ENCODE measurements around the gene DHTKD1. TPM values are rescaled to one million over a fixed set of nuclear protein-coding genes. Genes with fewer than 3 reads are reported as not detected.
A peak's percentile ranks its signal among the peaks of the same experiment; 100 is the strongest.
"Not testable (repeated sequence)": the region's sequence is repeated elsewhere in the genome, so short reads cannot be mapped to it uniquely, and the experiment has no call there.

DHTKD1 gene
- total and polyA plus RNA-seq, 4 donors = 30.4 to 43.8 (median 32.1) TPM

DNA sequence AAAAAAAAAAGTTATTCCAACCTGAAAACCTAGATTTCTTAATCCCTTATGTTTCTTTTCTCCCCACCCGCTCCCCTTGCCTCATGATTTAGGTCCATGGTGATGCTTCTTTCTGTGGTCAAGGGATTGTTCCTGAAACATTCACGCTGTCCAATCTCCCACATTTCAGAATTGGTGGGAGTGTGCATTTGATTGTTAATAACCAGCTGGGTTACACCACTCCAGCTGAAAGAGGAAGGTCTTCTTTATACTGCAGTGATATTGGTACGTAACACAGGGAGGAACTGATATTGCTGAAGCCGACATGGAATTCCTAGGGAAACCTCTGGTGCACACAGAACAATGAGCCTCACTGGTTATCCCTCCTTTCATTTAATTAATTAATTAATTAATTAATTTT lies 22.7 kb downstream of the DHTKD1 start:
- peaks cover 75% of the 10 kb centered on the region for H3K36me3 ChIP-seq (ENCODE audit: control insufficient read depth, insufficient read depth, low read length)
- no CpG with 5 or more reads among the region's 4 CpGs for WGBS (ENCODE audit: insufficient coverage)
- no peak for DNase-seq (ENCODE audit: low read depth in 4 of 6, low spot score in 6 of 6)
- no peaks in the 10 kb centered on the region for H3K27me3 ChIP-seq (ENCODE audit: control insufficient read depth, insufficient read depth, low read length)
- no peak overlapping the region for H3K27ac ChIP-seq (ENCODE audit: low read depth, low read length)
- H3K4me1 ChIP-seq (ENCODE audit: control insufficient read depth, insufficient read depth, low read length) = no peaks in the 10 kb centered on the region
- no peaks in the 10 kb centered on the region for H3K9me3 ChIP-seq (ENCODE audit: control insufficient read depth, insufficient read depth, low read length)
- no peak overlapping the region for H3K4me3 ChIP-seq (ENCODE audit: low read depth, low read length)

DNA sequence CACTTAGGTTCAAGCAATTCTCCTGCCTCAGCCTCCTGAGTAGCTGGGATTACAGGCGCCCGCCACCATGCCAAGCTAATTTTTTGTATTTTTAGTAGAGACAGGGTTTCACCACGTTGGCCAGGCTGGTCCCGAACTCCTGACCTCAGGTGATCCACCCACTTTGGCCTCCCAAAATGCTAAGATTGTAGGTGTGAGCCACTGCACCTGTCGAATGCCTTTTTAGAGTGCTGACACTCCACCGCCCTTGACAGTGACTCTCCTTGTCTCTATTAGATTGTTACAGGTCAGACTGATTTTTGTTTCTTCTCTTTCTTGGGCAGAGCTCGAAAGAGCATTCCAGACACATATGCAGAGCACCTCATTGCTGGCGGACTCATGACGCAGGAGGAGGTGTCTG lies 28.6 kb downstream of the DHTKD1 start:
- not testable (repeated sequence) for H3K27me3 ChIP-seq (ENCODE audit: control insufficient read depth, insufficient read depth, low read length); H3K4me3 ChIP-seq (ENCODE audit: low read depth, low read length); H3K27ac ChIP-seq (ENCODE audit: low read depth, low read length); H3K9me3 ChIP-seq (ENCODE audit: control insufficient read depth, insufficient read depth, low read length); H3K4me1 ChIP-seq (ENCODE audit: control insufficient read depth, insufficient read depth, low read length); DNase-seq (ENCODE audit: low read depth in 4 of 6, low spot score in 6 of 6)
- peaks cover 55% of the 10 kb centered on the region for H3K36me3 ChIP-seq (ENCODE audit: control insufficient read depth, insufficient read depth, low read length)
- WGBS (ENCODE audit: insufficient coverage) = 96% methylated on average over 7 of the region's 9 CpGs

DNA sequence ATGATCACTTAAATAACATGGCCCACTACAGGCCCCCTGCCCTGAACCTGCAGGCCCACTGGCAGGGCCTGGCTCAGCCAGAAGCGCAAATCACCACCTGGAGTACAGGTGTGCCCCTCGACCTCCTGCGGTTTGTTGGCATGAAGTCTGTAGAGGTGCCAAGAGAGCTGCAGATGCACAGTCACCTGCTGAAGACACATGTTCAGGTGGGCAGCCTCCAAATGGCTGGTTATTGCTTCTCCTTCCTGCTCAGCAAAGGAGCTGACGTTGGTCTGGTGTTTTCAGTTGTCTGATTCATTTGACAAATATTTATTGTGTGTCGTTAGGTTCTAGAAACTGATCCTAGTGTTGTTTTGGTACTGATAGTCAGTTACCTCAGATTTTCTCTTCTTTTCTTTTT lies 29.0 kb downstream of the DHTKD1 start:
- no peaks in the 10 kb centered on the region for H3K4me1 ChIP-seq (ENCODE audit: control insufficient read depth, insufficient read depth, low read length)
- H3K27me3 ChIP-seq (ENCODE audit: control insufficient read depth, insufficient read depth, low read length) = no peaks in the 10 kb centered on the region
- peaks cover 51% of the 10 kb centered on the region for H3K36me3 ChIP-seq (ENCODE audit: control insufficient read depth, insufficient read depth, low read length)
- 96% methylated on average over 3 of the region's 5 CpGs for WGBS (ENCODE audit: insufficient coverage)
- H3K4me3 ChIP-seq (ENCODE audit: low read depth, low read length) = no peak overlapping the region
- H3K9me3 ChIP-seq (ENCODE audit: control insufficient read depth, insufficient read depth, low read length) = no peaks in the 10 kb centered on the region
- H3K27ac ChIP-seq (ENCODE audit: low read depth, low read length) = no peak overlapping the region
- DNase-seq (ENCODE audit: low read depth in 4 of 6, low spot score in 6 of 6) = peak in 1 of 6 donors; percentile 2

DNA sequence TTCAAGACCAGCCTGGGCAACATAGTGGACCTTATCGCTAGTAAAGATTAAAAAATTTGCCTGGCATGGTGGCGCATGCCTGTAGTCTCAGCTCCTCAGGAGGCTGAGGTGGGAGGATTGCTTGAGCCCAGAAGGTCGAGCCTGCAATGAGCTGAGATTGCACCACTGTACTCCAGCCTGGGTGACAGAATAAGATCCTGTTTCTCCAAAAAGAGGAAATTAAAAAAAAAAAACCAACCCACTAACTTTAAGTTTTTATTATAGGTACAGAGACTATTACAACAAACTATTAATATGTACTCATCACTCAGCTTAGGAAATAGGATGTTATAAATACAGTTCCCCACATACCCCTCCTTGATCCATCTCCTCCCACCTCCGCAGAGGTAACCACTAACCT lies 30.2 kb downstream of the DHTKD1 start:
- no peak for DNase-seq (ENCODE audit: low read depth in 4 of 6, low spot score in 6 of 6)
- no peaks in the 10 kb centered on the region for H3K4me1 ChIP-seq (ENCODE audit: control insufficient read depth, insufficient read depth, low read length)
- H3K4me3 ChIP-seq (ENCODE audit: low read depth, low read length) = no peak overlapping the region
- H3K27ac ChIP-seq (ENCODE audit: low read depth, low read length) = no peak overlapping the region
- WGBS (ENCODE audit: insufficient coverage) = 83% methylated on average over 1 of the region's 4 CpGs
- H3K36me3 ChIP-seq (ENCODE audit: control insufficient read depth, insufficient read depth, low read length) = peaks cover 48% of the 10 kb centered on the region
- H3K27me3 ChIP-seq (ENCODE audit: control insufficient read depth, insufficient read depth, low read length) = no peaks in the 10 kb centered on the region
- H3K9me3 ChIP-seq (ENCODE audit: control insufficient read depth, insufficient read depth, low read length) = no peaks in the 10 kb centered on the region

DNA sequence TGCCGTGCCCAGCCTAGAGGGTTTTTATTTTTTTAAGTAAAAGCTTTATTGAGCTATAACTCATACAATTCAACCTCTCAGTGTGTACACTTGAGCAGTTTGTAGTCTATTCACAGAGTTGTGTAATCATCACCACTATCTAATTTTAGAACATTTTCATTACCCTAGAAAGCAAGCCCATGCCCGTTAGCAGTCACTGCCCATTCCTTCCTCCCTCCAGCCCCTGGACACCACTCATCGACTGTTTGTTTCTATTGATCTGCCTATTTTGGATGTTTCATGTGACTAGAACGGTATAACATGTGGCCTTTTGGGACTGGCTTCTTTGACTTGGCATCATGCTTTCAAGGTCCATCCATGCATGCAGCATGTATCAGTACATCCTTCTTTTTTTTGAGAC lies 35.0 kb downstream of the DHTKD1 start:
- H3K4me3 ChIP-seq (ENCODE audit: low read depth, low read length) = no peak overlapping the region
- no peaks in the 10 kb centered on the region for H3K9me3 ChIP-seq (ENCODE audit: control insufficient read depth, insufficient read depth, low read length)
- H3K4me1 ChIP-seq (ENCODE audit: control insufficient read depth, insufficient read depth, low read length) = no peaks in the 10 kb centered on the region
- no peak for DNase-seq (ENCODE audit: low read depth in 4 of 6, low spot score in 6 of 6)
- H3K36me3 ChIP-seq (ENCODE audit: control insufficient read depth, insufficient read depth, low read length) = peaks cover 62% of the 10 kb centered on the region
- no peak overlapping the region for H3K27ac ChIP-seq (ENCODE audit: low read depth, low read length)
- H3K27me3 ChIP-seq (ENCODE audit: control insufficient read depth, insufficient read depth, low read length) = no peaks in the 10 kb centered on the region
- 94% methylated on average over 2 of the region's 4 CpGs for WGBS (ENCODE audit: insufficient coverage)

DNA sequence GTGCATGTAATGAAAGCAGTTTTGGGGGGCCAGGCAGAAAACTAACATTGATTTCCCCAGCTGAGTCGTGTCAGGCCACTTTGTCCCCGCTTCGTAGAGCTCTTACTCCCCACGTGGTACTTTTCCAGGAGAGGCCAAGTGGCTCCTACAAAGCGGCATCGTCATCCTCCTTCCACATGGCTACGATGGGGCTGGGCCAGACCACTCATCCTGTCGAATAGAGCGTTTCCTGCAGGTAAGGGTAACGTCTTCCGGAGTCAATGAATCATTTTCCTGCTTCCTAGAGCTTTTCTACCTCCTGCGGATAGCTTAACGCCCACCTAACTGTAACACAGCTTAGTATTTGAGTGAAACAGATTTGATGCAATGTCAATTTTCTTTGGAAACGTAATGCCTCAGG lies 39.0 kb downstream of the DHTKD1 start:
- 85% methylated on average over 8 of the region's 14 CpGs for WGBS (ENCODE audit: insufficient coverage)
- peaks cover 76% of the 10 kb centered on the region for H3K36me3 ChIP-seq (ENCODE audit: control insufficient read depth, insufficient read depth, low read length)
- H3K4me1 ChIP-seq (ENCODE audit: control insufficient read depth, insufficient read depth, low read length) = no peaks in the 10 kb centered on the region
- no peak overlapping the region for H3K27ac ChIP-seq (ENCODE audit: low read depth, low read length)
- DNase-seq (ENCODE audit: low read depth in 4 of 6, low spot score in 6 of 6) = no peak
- H3K4me3 ChIP-seq (ENCODE audit: low read depth, low read length) = no peak overlapping the region
- no peaks in the 10 kb centered on the region for H3K27me3 ChIP-seq (ENCODE audit: control insufficient read depth, insufficient read depth, low read length)
- H3K9me3 ChIP-seq (ENCODE audit: control insufficient read depth, insufficient read depth, low read length) = no peaks in the 10 kb centered on the region

DNA sequence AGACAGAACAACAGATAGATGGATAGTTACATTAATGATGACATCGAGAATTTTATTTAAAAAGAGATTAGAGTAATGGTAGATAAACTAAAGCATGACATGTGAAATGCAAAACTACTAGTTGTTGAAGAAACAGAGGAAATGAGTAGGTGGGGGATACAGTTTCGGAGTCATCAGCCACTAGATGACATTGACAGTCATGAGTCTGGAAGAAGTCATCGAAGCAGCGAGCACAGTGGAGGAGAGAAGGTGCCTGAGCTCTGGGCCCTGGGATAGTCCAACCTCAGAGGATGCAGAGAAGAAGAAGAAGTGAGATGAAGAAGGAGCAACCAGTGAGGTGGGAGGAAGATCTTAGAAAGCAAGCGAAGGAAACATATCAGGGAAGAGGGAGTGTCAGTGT lies 40.5 kb downstream of the DHTKD1 start:
- Histone ChIP-seq H3K36me3 (ENCODE audit: control insufficient read depth, insufficient read depth, low read length) (peaks cover 75% of the 10 kb centered on the region), H3K27me3 (ENCODE audit: control insufficient read depth, insufficient read depth, low read length) (no peaks in the 10 kb centered on the region), H3K27ac (ENCODE audit: low read depth, low read length) (no peak overlapping the region), H3K9me3 (ENCODE audit: control insufficient read depth, insufficient read depth, low read length) (no peaks in the 10 kb centered on the region), H3K4me3 (ENCODE audit: low read depth, low read length) (no peak overlapping the region), H3K4me1 (ENCODE audit: control insufficient read depth, insufficient read depth, low read length) (no peaks in the 10 kb centered on the region)
- DNase-seq (ENCODE audit: low read depth in 4 of 6, low spot score in 6 of 6) = no peak
- WGBS (ENCODE audit: insufficient coverage) = 100% methylated on average over 5 of the region's 5 CpGs

DNA sequence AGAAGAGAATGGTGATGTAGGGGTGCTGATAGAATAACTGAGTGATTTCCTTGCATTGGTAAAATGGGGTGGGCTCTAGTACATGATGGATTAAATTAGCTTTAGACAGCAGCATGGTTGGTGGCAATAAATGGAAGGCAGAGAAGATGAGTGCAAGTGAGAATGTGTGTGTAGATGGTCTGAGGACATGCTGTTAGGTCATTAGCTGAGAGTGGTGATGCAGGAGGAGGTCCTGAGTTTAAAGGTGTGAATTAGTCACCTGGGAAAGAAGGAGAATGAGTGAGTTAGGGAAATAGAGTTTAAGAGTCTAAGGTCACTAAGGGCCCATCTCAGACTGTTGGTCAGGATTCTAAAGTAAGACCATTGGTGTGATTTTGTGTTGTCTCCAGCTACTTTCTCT lies 42.8 kb downstream of the DHTKD1 start:
- H3K4me1 ChIP-seq (ENCODE audit: control insufficient read depth, insufficient read depth, low read length) = no peaks in the 10 kb centered on the region
- DNase-seq (ENCODE audit: low read depth in 4 of 6, low spot score in 6 of 6) = no peak
- H3K4me3 ChIP-seq (ENCODE audit: low read depth, low read length) = no peak overlapping the region
- no peaks in the 10 kb centered on the region for H3K27me3 ChIP-seq (ENCODE audit: control insufficient read depth, insufficient read depth, low read length)
- peaks cover 73% of the 10 kb centered on the region for H3K36me3 ChIP-seq (ENCODE audit: control insufficient read depth, insufficient read depth, low read length)
- H3K27ac ChIP-seq (ENCODE audit: low read depth, low read length) = no peak overlapping the region
- no peaks in the 10 kb centered on the region for H3K9me3 ChIP-seq (ENCODE audit: control insufficient read depth, insufficient read depth, low read length)

DNA sequence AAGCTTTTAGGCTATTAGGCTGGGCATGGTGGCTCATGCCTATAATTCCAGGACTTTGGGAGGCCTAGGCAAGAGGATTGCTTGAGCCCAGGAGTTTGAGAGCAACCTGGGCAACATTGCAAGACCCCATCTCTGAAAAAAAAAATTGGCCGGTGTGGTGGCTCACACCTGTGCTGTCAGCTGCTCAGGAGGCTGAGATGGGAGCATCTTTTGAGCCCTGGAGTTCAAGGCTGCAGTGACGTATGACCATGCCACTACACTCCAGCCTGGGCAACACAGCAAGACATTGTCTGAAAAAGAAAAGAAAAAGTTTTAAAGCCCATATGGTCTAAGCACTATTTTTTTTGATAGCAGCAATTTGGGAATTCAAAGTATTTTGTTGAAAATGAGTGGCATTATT lies 44.9 kb downstream of the DHTKD1 start:
- Histone ChIP-seq H3K27ac (ENCODE audit: low read depth, low read length) (no peak overlapping the region), H3K36me3 (ENCODE audit: control insufficient read depth, insufficient read depth, low read length) (peaks cover 70% of the 10 kb centered on the region)
- whole genome bisulfite sequencing (ENCODE audit: insufficient coverage) = 91% methylated on average over 1 of the region's 2 CpGs

DNA sequence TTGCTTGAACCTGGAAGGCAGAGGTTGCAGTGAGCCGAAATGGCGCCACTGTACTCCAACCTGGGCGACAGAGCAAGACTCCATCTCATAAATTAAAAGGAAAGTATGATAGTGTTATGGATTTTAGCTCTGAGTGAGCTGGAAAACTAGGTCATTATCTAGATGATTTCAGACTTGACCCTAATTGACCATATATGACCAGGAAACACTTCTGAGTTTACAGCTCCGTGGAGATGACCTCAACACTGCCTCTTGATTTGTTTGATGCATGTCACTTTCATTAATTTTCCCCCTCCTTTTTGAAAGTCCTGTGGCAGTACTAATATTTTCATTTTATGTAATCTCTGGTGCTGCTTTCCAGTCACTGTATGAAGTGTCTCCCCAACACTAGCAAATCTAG lies 52.9 kb downstream of the DHTKD1 start:
- Histone ChIP-seq H3K27me3 (ENCODE audit: control insufficient read depth, insufficient read depth, low read length) (no peaks in the 10 kb centered on the region), H3K36me3 (ENCODE audit: control insufficient read depth, insufficient read depth, low read length) (peaks cover 55% of the 10 kb centered on the region), H3K27ac (ENCODE audit: low read depth, low read length) (no peak overlapping the region), H3K4me1 (ENCODE audit: control insufficient read depth, insufficient read depth, low read length) (no peaks in the 10 kb centered on the region), H3K9me3 (ENCODE audit: control insufficient read depth, insufficient read depth, low read length) (no peaks in the 10 kb centered on the region), H3K4me3 (ENCODE audit: low read depth, low read length) (no peak overlapping the region)
- no CpG with 5 or more reads among the region's 4 CpGs for WGBS (ENCODE audit: insufficient coverage)
- no peak for DNase-seq (ENCODE audit: low read depth in 4 of 6, low spot score in 6 of 6)

More for the DNA sequence above, 44.9 kb downstream of the DHTKD1 start:
- H3K9me3 ChIP-seq (ENCODE audit: control insufficient read depth, insufficient read depth, low read length) = no peaks in the 10 kb centered on the region
- no peaks in the 10 kb centered on the region for H3K4me1 ChIP-seq (ENCODE audit: control insufficient read depth, insufficient read depth, low read length)
- H3K4me3 ChIP-seq (ENCODE audit: low read depth, low read length) = no peak overlapping the region
- no peaks in the 10 kb centered on the region for H3K27me3 ChIP-seq (ENCODE audit: control insufficient read depth, insufficient read depth, low read length)
- no peak for DNase-seq (ENCODE audit: low read depth in 4 of 6, low spot score in 6 of 6)

Data from spinal cord (tissue), 10 donors.